Thyroid gland (tissue), 4 donors: ENCODE data around the gene PPHLN1. TPM values are rescaled to one million over a fixed set of nuclear protein-coding genes. Genes with fewer than 3 reads are reported as not detected.

ENCODE experiments used
- DNase-seq, 2 donors: peaks; one replicate each; pipeline ENCODE4 v3.0.0-alpha.2; 2019
- H3K27ac ChIP-seq, 3 donors: fragments of 200-600 bp; sonication (generic); 1 replicate in 2 of 3; 2 replicates in 1 of 3; pipeline ENCODE4 v1.5.1; 2016 to 2019; ENCODE audit warnings: mild to moderate bottlenecking in 1 of 3, moderate library complexity in 1 of 3
- H3K27me3 ChIP-seq: fragments of 200-600 bp; sonication (generic); one replicate; pipeline ENCODE4 v1.5.1; 2019
- H3K36me3 ChIP-seq, 2 donors: fragments of 200-600 bp; sonication (generic); one replicate each; pipeline ENCODE4 v1.5.1; 2016 to 2019
- H3K4me1 ChIP-seq, 2 donors: fragments of 200-600 bp; sonication (generic); one replicate each; pipeline ENCODE4 v1.5.1; 2017 to 2019
- H3K4me3 ChIP-seq, 3 donors: fragments of 200-600 bp; sonication (generic); replicated peaks in 1 of 3; 1 replicate in 2 of 3; 2 replicates in 1 of 3; pipeline ENCODE4 v1.5.1; 2016; ENCODE audit warnings: mild to moderate bottlenecking in 1 of 3
- H3K9me3 ChIP-seq: fragments of 200-600 bp; sonication (generic); one replicate; pipeline ENCODE4 v1.5.1; 2017
- POLR2A ChIP-seq, 2 donors: fragments of 450-650 bp; IDR thresholded peaks; one replicate each; pipeline ENCODE4 v1.6.1; 2017; ENCODE audit warnings: antibody characterized with exemption in 2 of 2, mild to moderate bottlenecking in 2 of 2, moderate library complexity in 1 of 2
- WGBS, 2 donors: methylation state at CpG; one replicate each; pipeline ENCODE4 v1.1.5; 2017; 5-methylcytosine and 5-hydroxymethylcytosine counted together
- intact Hi-C: fragments of 100-400 bp; cut with DNase I; formaldehyde crosslinking; loops from one replicate; pipeline ENCODE4 v1.15.1; 2023
- total RNA-seq, 4 donors: library from RNA; depleted of rRNA; stranded (reverse); fragments of >200 nt; gene quantifications; one replicate each; pipeline ENCODE4 v1.2.3, GENCODE V29; 2016
- TF ChIP-seq, protein P1 (sequence below), 6 experiments: fragments of 200-600 bp in 3 of 6; fragments of 450-650 bp in 3 of 6; sonication (generic) in 3 of 6; IDR thresholded peaks; one replicate each; pipeline ENCODE4 v1.5.1; 2016 to 2019; ENCODE audit warnings: antibody characterized with exemption in 6 of 6, mild to moderate bottlenecking in 2 of 6, inconsistent platforms in 1 of 6, moderate library complexity in 1 of 6

The PPHLN1 gene
- total RNA-seq, 4 donors from 2014 or later = 57.9 to 91.3 (median 66.3) TPM

DNA sequence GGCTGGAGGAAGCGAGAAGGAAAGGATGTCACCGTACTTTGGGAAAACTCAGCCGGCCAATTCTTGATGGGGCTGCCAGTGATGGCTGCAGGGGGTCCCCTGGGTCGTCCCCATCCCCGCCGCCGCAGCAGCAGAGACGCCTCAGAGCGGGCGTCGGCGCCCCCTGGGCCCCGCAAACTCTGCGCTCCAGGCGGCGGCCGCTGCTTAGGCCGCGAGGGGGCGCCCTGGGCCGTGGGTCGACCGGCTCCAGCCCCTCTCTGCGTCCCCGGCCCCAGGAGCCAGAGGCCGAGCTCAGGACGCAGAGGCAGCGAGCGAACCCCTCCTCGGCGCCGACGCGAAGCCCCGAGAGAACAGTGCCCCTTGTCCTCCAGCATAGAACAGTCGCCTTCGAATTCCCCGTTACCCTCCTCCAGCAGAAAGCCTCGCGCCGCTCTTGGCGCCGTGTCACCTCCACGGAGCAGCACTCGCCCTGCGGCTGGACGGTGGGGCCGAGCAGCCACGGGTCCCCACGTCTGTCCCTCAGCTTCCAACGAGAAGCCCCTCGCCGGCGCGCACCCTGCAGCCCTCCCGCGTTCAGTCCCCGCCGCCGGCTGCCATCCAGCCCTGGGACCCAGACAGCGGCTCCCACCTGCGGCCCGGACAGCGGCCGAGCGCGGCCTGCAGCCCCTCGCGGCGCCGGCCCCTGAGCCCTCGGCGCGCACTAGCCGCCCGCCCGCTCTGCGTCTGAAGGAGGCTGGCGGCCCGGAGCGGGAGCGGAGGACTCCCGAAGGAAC lies 157.0 kb downstream of the PPHLN1 start:
- Histone ChIP-seq H3K36me3 (no peaks in the 10 kb centered on the region), H3K27me3 (no peaks in the 10 kb centered on the region), H3K4me1 (peaks cover 14 to 16% of the 10 kb centered on the region in 2 donors), H3K4me3 (peak overlapping the region; percentile 74 to 89 (median 89)), H3K9me3 (no peaks in the 10 kb centered on the region), H3K27ac (peak overlapping the region; percentile 94 to 99 (median 98))
- intact Hi-C loops = no loop called here
- 0 to 3% methylated on average over 4 to 10 of the region's 83 CpGs for WGBS, 2 donors
- TF ChIP-seq POLR2A (IDR thresholded peaks at IDR 0.05) = peak in 1 of 2 donors; percentile 42
- TF ChIP-seq, protein P1, sequence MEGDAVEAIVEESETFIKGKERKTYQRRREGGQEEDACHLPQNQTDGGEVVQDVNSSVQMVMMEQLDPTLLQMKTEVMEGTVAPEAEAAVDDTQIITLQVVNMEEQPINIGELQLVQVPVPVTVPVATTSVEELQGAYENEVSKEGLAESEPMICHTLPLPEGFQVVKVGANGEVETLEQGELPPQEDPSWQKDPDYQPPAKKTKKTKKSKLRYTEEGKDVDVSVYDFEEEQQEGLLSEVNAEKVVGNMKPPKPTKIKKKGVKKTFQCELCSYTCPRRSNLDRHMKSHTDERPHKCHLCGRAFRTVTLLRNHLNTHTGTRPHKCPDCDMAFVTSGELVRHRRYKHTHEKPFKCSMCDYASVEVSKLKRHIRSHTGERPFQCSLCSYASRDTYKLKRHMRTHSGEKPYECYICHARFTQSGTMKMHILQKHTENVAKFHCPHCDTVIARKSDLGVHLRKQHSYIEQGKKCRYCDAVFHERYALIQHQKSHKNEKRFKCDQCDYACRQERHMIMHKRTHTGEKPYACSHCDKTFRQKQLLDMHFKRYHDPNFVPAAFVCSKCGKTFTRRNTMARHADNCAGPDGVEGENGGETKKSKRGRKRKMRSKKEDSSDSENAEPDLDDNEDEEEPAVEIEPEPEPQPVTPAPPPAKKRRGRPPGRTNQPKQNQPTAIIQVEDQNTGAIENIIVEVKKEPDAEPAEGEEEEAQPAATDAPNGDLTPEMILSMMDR (IDR thresholded peaks at IDR 0.05) = peak; percentile 62 to 97 (median 94)
- DNase-seq = peak; percentile 82

DNA sequence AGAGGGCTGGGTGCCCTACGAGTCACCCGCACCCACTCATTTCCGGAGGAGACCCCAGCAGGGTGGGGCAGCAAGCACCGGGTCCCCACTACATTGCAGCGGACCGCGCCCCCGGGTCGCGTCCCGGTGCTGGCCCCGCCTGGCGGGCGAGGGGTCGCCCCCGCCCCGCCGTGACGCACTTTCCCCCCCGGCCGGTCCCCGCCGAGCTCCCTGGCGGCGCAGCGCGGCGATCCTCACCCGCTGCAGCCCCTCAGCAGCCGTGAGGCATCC lies 157.5 kb downstream of the PPHLN1 start:
- TF ChIP-seq POLR2A (IDR thresholded peaks at IDR 0.05) = peak in 1 of 2 donors; percentile 57
- TF ChIP-seq, protein P1 (IDR thresholded peaks at IDR 0.05) = no peak
- Histone ChIP-seq H3K36me3 (no peaks in the 10 kb centered on the region), H3K4me3 (peak overlapping the region; percentile 74 to 89 (median 89)), H3K4me1 (peaks cover 14 to 16% of the 10 kb centered on the region in 2 donors), H3K9me3 (no peaks in the 10 kb centered on the region), H3K27me3 (no peaks in the 10 kb centered on the region), H3K27ac (peak overlapping the region; percentile 94 to 99 (median 98))
- WGBS, 2 donors = 0% methylated on average over 1 of the region's 30 CpGs; no CpG with 5 or more reads in 1 of the 2 donors
- intact Hi-C loops = no loop called here
- DNase-seq = peak; percentile 48 to 50

DNA sequence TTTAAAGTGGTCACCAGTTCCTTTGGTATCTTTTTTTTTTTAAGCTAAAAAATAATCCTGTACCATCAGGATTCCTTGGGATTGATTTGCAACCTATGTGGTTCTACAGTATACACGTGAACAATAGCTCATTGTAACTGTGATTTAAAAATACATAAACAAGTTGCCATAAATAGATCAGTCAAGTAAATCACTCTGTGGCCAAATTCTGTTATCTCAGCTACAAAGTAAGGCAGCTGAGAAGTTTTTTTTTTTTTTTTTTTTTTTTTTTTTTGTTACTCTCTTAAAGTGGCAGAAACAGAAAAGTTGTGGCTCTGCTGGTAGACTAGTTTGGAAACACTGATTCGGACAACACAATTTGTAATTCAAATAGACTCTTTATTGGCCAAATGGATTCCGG lies 159.0 kb downstream of the PPHLN1 start:
- no peaks in the 10 kb centered on the region for H3K27me3 ChIP-seq
- intact Hi-C loops = loop anchor here (5.0 kb wide), 1 partner anchor 82 kb away; no protein-coding TSS in a partner anchor
- H3K4me1 ChIP-seq = peaks cover 14 to 16% of the 10 kb centered on the region in 2 donors
- no peak for DNase-seq
- H3K4me3 ChIP-seq = peak overlapping the region in 1 of 3 donors; percentile 89
- H3K36me3 ChIP-seq = no peaks in the 10 kb centered on the region
- no peak for TF ChIP-seq POLR2A (IDR thresholded peaks at IDR 0.05)
- TF ChIP-seq, protein P1 (IDR thresholded peaks at IDR 0.05) = no peak
- H3K27ac ChIP-seq = peak overlapping the region in 1 of 3 donors; percentile 99
- no peaks in the 10 kb centered on the region for H3K9me3 ChIP-seq
- 69 to 73% methylated on average over 3 of the region's 3 CpGs for WGBS, 2 donors

DNA sequence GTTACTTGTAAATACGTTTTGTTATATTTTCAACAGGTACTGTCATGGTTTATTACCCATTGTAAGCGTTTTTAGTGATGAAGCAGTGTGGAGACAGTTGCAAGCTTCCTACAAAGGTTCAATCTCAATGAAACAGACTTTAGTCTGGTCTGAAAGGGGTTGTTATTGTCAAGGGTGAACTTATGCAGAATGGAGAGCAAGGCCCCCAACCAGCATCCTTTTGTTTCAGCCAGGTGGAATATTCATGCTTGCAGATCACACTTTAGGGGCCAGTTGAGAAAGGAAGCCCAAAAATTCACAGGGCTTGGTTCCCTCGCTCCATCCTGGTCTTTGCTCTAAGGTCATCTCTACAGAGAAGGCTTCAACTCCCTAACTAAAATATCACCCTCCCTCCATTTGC lies 159.9 kb downstream of the PPHLN1 start:
- 89 to 93% methylated on average over 3 of the region's 3 CpGs for WGBS, 2 donors
- no peak overlapping the region for H3K27ac ChIP-seq
- H3K4me1 ChIP-seq = peaks cover 11 to 16% of the 10 kb centered on the region in 2 donors
- H3K36me3 ChIP-seq = no peaks in the 10 kb centered on the region
- DNase-seq = no peak
- TF ChIP-seq, protein P1 (IDR thresholded peaks at IDR 0.05) = no peak
- TF ChIP-seq POLR2A (IDR thresholded peaks at IDR 0.05) = no peak
- intact Hi-C loops = loop anchor here (5.0 kb wide), 1 partner anchor 81 kb away; no protein-coding TSS in a partner anchor
- no peaks in the 10 kb centered on the region for H3K27me3 ChIP-seq
- no peak overlapping the region for H3K4me3 ChIP-seq
- H3K9me3 ChIP-seq = no peaks in the 10 kb centered on the region

DNA sequence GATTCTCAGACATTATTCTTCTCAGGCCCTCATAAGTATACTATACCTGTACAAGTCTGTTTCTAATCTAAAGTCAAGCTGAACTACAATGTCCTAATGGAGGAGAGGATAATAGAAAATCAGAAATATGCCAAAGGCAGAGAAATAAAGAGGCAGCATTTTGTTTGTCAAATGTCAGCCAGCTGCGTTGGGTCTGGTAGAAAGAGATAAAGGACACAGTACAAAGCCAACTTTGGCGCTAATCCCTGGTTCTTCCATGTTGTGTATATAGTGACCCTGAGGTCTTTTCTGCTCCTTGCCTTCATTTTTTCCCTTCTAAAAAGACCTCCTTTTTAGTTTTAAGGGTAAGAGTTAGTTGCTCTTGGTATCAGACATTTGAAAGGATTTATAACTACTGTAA lies 160.4 kb downstream of the PPHLN1 start:
- H3K4me3 ChIP-seq = no peak overlapping the region
- H3K9me3 ChIP-seq = no peaks in the 10 kb centered on the region
- H3K36me3 ChIP-seq = no peaks in the 10 kb centered on the region
- intact Hi-C loops = loop anchor here (5.0 kb wide), 1 partner anchor 81 kb away; no protein-coding TSS in a partner anchor
- no peaks in the 10 kb centered on the region for H3K27me3 ChIP-seq
- 81 to 91% methylated on average over 2 of the region's 2 CpGs for WGBS, 2 donors
- DNase-seq = no peak
- no peak overlapping the region for H3K27ac ChIP-seq
- H3K4me1 ChIP-seq = peaks cover 7 to 12% of the 10 kb centered on the region in 2 donors
- TF ChIP-seq, protein P1 (IDR thresholded peaks at IDR 0.05) = no peak
- TF ChIP-seq POLR2A (IDR thresholded peaks at IDR 0.05) = no peak
